ENCODE data around the gene DEFB129. TPM values are rescaled to one million over a fixed set of nuclear protein-coding genes. Genes with fewer than 3 reads are reported as not detected.
"Not testable (repeated sequence)": the region's sequence is repeated elsewhere in the genome, so short reads cannot be mapped to it uniquely, and the experiment has no call there.

DEFB129 gene
- total RNA-seq, 1 experiment from 2014 or later, result not detected

DNA sequence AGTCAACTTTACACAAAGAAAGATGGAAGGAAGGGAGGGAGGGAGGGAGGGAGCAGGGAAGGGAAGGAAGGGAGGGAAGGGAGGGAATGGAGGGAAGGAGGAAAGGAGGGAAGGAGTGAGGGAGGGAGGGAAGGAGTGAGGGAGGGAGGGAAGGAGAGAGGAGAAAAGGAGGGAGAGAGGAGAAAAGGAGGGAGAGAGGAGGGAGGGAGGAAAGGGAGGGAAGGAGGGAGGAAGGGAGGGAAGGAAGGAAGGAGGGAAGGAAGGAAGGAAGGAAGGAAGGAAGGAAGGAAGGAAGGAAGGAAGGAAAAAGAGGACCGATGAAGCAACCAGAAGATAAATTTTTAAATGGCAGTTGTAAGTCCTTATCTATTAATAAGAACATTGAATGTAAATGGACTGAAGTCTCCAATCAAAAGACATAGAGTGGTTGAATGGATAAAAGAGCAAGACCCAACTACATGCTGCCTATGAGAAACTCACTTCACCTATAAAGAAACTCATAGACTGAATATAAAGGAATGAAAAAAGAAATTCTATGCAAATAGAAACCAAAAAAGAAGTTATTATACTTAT lies 5.7 kb upstream of the DEFB129 start:
- no peak overlapping the region for H3K23ac ChIP-seq (ENCODE audit: insufficient read length, low read depth, low read length)
- H2BK5ac ChIP-seq (ENCODE audit: insufficient read length, low read length), result no peak overlapping the region
- H3K27ac ChIP-seq (ENCODE audit: insufficient read length, low read depth, low read length), result no peak overlapping the region
- H3K27me3 Mint-ChIP-seq (ENCODE audit: low read depth), result peaks cover 84% of the 10 kb centered on the region
- TF ChIP-seq, protein P1, sequence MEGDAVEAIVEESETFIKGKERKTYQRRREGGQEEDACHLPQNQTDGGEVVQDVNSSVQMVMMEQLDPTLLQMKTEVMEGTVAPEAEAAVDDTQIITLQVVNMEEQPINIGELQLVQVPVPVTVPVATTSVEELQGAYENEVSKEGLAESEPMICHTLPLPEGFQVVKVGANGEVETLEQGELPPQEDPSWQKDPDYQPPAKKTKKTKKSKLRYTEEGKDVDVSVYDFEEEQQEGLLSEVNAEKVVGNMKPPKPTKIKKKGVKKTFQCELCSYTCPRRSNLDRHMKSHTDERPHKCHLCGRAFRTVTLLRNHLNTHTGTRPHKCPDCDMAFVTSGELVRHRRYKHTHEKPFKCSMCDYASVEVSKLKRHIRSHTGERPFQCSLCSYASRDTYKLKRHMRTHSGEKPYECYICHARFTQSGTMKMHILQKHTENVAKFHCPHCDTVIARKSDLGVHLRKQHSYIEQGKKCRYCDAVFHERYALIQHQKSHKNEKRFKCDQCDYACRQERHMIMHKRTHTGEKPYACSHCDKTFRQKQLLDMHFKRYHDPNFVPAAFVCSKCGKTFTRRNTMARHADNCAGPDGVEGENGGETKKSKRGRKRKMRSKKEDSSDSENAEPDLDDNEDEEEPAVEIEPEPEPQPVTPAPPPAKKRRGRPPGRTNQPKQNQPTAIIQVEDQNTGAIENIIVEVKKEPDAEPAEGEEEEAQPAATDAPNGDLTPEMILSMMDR (conservative IDR thresholded peaks at IDR 0.05), result no peak
- H3K36me3 Mint-ChIP-seq (ENCODE audit: insufficient read depth in 1 of 3, low read depth in 3 of 3), result no peaks in the 10 kb centered on the region; a peak in 1 of 7 replicates
- no peak overlapping the region for H3T11ph ChIP-seq (ENCODE audit: low read length)
- H2BK12ac ChIP-seq (ENCODE audit: insufficient read length, low read depth, low read length), result no peak overlapping the region
- H4K8ac ChIP-seq (replicated peaks; ENCODE audit: insufficient read length, low read depth, low read length), result no peak overlapping the region
- no peaks in the 10 kb centered on the region; the same call in 1 of the 2 replicates for H3K27me3 ChIP-seq (ENCODE audit: insufficient read depth, low read length)
- no peak overlapping the region for H3K18ac ChIP-seq (ENCODE audit: insufficient read length, low read depth, low read length)
- DNase-seq, result no peak
- no CpG with 5 or more reads among the region's 1 CpG for WGBS (ENCODE audit: extremely low coverage, insufficient read length, low lambda C conversion rate)
- H3K9me3 ChIP-seq (ENCODE audit: control insufficient read depth, low read depth, low read length), result no peaks in the 10 kb centered on the region
- H3K4me2 ChIP-seq (ENCODE audit: insufficient read depth, insufficient read length, low read length), result no peak overlapping the region
- H3K9me3 Mint-ChIP-seq, result peaks cover 4 to 11% of the 10 kb centered on the region in 2 experiments; a peak in 3 of 5 replicates
- no peak overlapping the region for H3K4me3 Mint-ChIP-seq
- no peaks in the 10 kb centered on the region for H3K4me1 ChIP-seq (ENCODE audit: insufficient read depth, low read length)
- no peak overlapping the region for H4K5ac ChIP-seq (ENCODE audit: insufficient read length, low read depth, low read length)
- no peak overlapping the region for H2AK5ac ChIP-seq (ENCODE audit: insufficient read length, low read length)
- H3K4me1 Mint-ChIP-seq, result no peaks in the 10 kb centered on the region
- no peaks in the 10 kb centered on the region for H4K20me1 ChIP-seq (ENCODE audit: control insufficient read depth, insufficient read depth, insufficient read length)
- H3K14ac ChIP-seq (ENCODE audit: insufficient read depth, low read length), result no peak overlapping the region
- no peak overlapping the region for H3K4ac ChIP-seq (ENCODE audit: low read depth, low read length)
- no peak overlapping the region for H2BK120ac ChIP-seq (ENCODE audit: low read depth, low read length, poor library complexity, severe bottlenecking)
- no peak overlapping the region for H4K91ac ChIP-seq (ENCODE audit: insufficient read length, low read depth, low read length)
- no peak overlapping the region for H3K9ac ChIP-seq (ENCODE audit: extremely low read depth, insufficient read length, low read length)
- H3K79me2 ChIP-seq (ENCODE audit: insufficient read depth, low read length), result no peaks in the 10 kb centered on the region
- H3K27ac Mint-ChIP-seq, result no peak overlapping the region
- no peaks in the 10 kb centered on the region for H3K23me2 ChIP-seq (ENCODE audit: insufficient read length, low read depth, low read length, poor library complexity, severe bottlenecking)
- H2BK15ac ChIP-seq (ENCODE audit: low read depth, low read length), result no peak overlapping the region
- H3K79me1 ChIP-seq (ENCODE audit: insufficient read depth, low read depth, low read length, poor library complexity, severe bottlenecking), result no peaks in the 10 kb centered on the region
- H3K56ac ChIP-seq (ENCODE audit: insufficient read length, low read depth, low read length), result no peak overlapping the region
- H2BK20ac ChIP-seq (ENCODE audit: low read depth, low read length, poor library complexity, severe bottlenecking), result no peak overlapping the region
- H2AFZ ChIP-seq (ENCODE audit: low read length), result no peak overlapping the region

DNA sequence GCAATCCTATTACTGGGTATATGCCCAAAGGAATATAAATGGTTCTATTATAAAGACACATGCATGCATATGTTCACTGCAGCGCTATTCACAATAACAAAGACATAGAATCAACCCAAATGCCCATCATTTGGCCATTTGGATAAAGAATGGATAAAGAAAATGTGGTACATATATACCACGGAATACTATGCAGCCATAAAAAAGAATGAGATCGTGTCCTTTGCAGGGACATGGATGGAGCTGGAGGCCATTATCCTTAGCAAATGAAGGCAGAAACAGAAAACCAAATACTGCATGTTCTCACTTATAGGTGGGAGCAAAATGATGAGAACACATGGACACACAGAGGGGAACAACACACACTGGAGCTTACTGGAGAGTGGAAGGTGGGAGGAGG lies 1.2 kb upstream of the DEFB129 start:
- not testable (repeated sequence) for H3K4me2 ChIP-seq (ENCODE audit: insufficient read depth, insufficient read length, low read length); H3K4me1 Mint-ChIP-seq; H4K8ac ChIP-seq (replicated peaks; ENCODE audit: insufficient read length, low read depth, low read length); H3K23me2 ChIP-seq (ENCODE audit: insufficient read length, low read depth, low read length, poor library complexity, severe bottlenecking); H3K27ac Mint-ChIP-seq; H2BK15ac ChIP-seq (ENCODE audit: low read depth, low read length); H2BK120ac ChIP-seq (ENCODE audit: low read depth, low read length, poor library complexity, severe bottlenecking); H3K4ac ChIP-seq (ENCODE audit: low read depth, low read length); H3K36me3 Mint-ChIP-seq (ENCODE audit: insufficient read depth in 1 of 3, low read depth in 3 of 3); H3K79me1 ChIP-seq (ENCODE audit: insufficient read depth, low read depth, low read length, poor library complexity, severe bottlenecking); H3K9ac ChIP-seq (ENCODE audit: extremely low read depth, insufficient read length, low read length); H2AFZ ChIP-seq (ENCODE audit: low read length); H3K4me1 ChIP-seq (ENCODE audit: insufficient read depth, low read length); H3K18ac ChIP-seq (ENCODE audit: insufficient read length, low read depth, low read length); H4K5ac ChIP-seq (ENCODE audit: insufficient read length, low read depth, low read length); H3K27me3 ChIP-seq (ENCODE audit: insufficient read depth, low read length); H3K23ac ChIP-seq (ENCODE audit: insufficient read length, low read depth, low read length); H3K14ac ChIP-seq (ENCODE audit: insufficient read depth, low read length); H2BK12ac ChIP-seq (ENCODE audit: insufficient read length, low read depth, low read length); H3K4me3 Mint-ChIP-seq; H2AK5ac ChIP-seq (ENCODE audit: insufficient read length, low read length); H4K20me1 ChIP-seq (ENCODE audit: control insufficient read depth, insufficient read depth, insufficient read length); DNase-seq; H3T11ph ChIP-seq (ENCODE audit: low read length); H3K79me2 ChIP-seq (ENCODE audit: insufficient read depth, low read length); H3K56ac ChIP-seq (ENCODE audit: insufficient read length, low read depth, low read length); H3K27ac ChIP-seq (ENCODE audit: insufficient read length, low read depth, low read length); H2BK5ac ChIP-seq (ENCODE audit: insufficient read length, low read length); H4K91ac ChIP-seq (ENCODE audit: insufficient read length, low read depth, low read length); H3K9me3 ChIP-seq (ENCODE audit: control insufficient read depth, low read depth, low read length); H2BK20ac ChIP-seq (ENCODE audit: low read depth, low read length, poor library complexity, severe bottlenecking)
- WGBS (ENCODE audit: extremely low coverage, insufficient read length, low lambda C conversion rate), result no CpG with 5 or more reads among the region's 3 CpGs
- peaks cover 80% of the 10 kb centered on the region for H3K27me3 Mint-ChIP-seq (ENCODE audit: low read depth)
- H3K9me3 Mint-ChIP-seq, result peaks cover 4 to 18% of the 10 kb centered on the region in 2 experiments; a peak in 3 of 5 replicates

All from H9 (cell line).